Umbilical cord (tissue), 2 donors: ENCODE results near the gene IL26. TPM values are rescaled to one million over a fixed set of nuclear protein-coding genes. Genes with fewer than 3 reads are reported as not detected.

Source experiments
- DNase-seq: peaks from one replicate; pipeline ENCODE4 v3.0.0-alpha.2; 2015; ENCODE audit warnings: low spot score
- total RNA-seq: library from RNA; depleted of rRNA; stranded (reverse); fragments of >200 nt; gene quantifications from one replicate; pipeline ENCODE4 v1.2.3, GENCODE V29; 2014; ENCODE audit warnings: low replicate concordance; ENCODE audit not compliant: insufficient read depth

The IL26 gene
- total RNA-seq, 1 donor from 2014 or later, result not detected

DNA sequence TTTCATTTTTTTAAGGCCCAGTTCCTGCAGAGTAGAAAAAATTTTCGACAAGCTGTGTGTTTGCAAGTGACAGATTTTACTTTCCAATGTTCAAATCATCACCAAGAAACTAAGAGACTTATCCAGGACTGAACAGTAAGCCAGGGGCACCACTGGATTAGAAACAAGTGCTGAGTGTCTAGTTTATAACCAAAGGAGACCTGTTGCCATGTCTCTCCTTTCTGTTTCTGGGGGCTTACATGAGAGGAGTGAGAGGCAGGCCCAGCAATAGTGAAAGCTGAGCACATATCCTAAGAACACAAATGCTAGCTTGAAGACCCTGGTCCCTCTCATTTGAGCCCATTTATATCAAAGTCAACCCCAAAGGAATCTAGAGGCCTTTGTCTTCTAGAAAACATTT, 69.0 kb downstream of the IL26 start:
- no peak for DNase-seq

- DNase-seq, result no peak
Measured at GRCh38 chr12:68154779-68155178, 70.8 kb downstream of the IL26 start.

Other genes with a start within 250 kb of the IL26 start
- gene IFNG-AS1, start 236.4 kb downstream of the IL26 start, total RNA-seq, result 3.9 TPM
- 4.3 TPM for gene IFNG, start 66.1 kb downstream of the IL26 start, total RNA-seq
- gene IL22, start 27.8 kb upstream of the IL26 start, total RNA-seq, result 16.4 TPM
- gene MDM1, start 106.6 kb upstream of the IL26 start, total RNA-seq, result 22.1 TPM